NCI-H187 treated with DMSO at 0.1 percent for 48 hours (cell line): ENCODE data around the gene CGB5.
"Not testable (repeated sequence)": the region's sequence is repeated elsewhere in the genome, so short reads cannot be mapped to it uniquely, and the experiment has no call there.

Experiments used
- DNase-seq: peaks from one replicate; lab custom pipeline; 2025; lab: John Stamatoyannopoulos, UW

CGB5 gene

DNA sequence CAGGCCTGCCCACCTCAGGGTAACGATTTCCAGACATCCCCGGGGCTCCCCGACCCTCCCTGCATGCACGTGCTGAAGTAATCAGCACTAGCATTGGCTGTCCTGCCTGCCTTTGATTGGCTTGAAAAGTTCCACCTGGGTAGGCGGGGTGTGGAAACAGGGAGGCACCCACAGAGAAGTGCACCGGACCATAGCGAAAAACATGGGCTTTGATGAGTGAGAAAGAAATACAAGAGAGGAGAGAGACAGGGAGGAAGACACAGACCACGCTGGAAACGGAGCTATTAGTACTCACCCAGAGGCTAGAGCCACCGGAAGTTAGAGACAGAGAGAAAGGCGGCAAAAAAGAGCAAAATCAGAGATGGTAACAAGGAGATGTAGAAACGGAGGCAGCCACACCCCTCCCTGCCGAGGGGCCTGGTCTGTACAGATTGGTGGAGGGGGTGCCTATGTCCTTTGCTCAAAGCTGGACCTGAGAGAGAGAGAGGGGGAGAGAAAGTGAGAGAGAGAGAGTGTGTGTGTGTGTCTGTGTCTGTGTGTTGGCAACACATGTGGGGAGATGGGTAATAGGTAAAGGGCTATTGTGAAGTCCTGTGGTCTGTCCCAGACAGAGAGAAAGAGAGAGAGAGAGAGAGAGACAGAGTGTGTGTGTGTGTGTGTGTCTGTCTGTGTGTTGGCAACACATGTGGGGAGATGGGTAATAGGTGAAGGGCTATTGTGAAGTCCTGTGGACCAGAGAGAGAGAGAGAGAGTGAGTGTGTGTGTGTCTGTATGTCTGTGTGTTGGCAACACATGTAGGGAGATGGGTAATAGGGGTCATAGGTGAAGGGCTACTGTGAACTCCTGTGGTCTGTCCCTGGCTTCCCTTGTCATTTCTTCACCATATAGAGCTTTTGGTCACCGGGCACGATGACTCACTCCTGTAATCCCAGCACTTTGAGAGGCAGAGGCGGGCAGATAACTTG, 22.4 kb upstream of the CGB5 start:
- no peak for DNase-seq

DNA sequence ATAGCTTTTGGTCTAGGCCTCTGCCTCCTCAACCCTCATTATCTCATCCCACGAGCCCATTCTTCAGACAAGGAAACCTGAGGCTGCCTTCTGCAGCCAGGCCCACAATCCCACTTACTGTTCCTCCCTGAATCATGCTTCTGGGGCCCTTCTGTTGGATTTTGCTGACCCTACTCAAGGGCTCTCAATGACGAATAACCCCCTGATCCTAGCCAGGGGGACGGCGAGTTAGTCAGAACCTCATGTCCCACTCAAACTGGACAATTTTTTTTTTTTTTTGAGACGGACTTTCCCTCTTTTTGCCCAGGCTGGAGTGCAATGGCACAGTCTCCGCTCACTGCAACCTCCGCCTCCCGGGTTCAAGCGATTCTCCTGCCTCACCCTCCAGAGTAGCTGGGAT, 21.5 kb upstream of the CGB5 start:
- no peak for DNase-seq

DNA sequence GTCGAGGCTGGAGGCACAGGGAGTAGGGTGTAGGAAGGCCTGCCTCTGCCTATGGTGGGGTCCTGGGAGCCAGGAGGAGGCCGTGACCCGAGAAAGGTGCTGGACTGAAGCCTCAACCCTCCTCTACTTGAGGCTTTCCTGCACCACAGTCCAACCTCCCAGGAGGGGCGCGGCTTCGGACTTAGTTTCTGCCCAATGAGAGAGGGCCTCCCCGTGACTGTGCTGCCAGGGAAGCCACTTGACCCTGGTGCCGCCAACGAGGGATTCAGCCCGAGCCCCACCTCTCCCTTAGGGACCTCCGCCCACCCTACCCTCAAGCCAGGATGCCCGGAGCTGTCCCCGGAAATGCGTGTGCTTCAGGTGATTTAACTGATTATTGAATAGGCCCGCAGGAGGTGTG, 19.4 kb upstream of the CGB5 start, which contains the start of gene CGB3:
CGB3 (minus strand) TSS at position 101 of the 400 bp plus-strand sequence. CDS start 362 bp downstream, outside the sequence.
- DNase-seq = not testable (repeated sequence)

DNA sequence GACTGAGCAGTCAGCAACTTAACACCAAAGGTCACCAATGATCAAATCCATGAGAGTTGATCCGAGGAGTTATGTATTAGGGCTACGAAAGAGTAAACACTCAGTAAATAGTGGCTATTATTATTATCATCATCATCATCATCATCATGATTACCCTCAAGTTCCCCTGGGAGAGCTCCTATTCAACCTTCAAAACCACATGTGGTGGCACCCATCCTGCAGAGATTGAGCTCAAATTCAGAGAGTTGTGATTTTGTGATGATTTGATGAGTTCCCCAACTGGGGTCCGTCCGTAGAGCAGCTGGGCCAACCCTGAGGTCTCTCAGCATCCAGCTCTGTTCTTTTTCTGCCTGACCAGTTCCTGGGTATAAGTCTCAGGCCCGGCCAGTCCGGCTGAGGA, 18.6 kb upstream of the CGB5 start:
- DNase-seq = not testable (repeated sequence)

DNA sequence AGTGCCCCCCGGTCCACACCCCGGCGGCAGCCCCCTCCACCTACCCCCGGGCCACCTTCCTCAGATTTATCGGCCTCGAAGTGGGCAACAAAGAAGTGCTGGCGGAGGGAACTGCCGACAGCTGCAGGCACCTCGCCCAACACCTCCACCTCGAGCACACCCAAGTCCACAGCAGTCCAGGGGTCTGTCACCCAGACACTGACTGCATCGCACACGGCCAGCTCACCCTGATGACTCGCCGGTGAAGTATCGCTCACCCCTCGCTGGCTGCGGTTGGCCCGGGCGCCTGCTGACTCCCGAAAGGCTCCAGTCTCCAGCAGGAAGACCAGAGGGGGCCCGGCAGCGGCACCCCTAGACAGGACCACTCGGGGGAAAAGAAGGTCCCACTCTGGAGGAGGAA, 18.0 kb upstream of the CGB5 start:
- not testable (repeated sequence) for DNase-seq

DNA sequence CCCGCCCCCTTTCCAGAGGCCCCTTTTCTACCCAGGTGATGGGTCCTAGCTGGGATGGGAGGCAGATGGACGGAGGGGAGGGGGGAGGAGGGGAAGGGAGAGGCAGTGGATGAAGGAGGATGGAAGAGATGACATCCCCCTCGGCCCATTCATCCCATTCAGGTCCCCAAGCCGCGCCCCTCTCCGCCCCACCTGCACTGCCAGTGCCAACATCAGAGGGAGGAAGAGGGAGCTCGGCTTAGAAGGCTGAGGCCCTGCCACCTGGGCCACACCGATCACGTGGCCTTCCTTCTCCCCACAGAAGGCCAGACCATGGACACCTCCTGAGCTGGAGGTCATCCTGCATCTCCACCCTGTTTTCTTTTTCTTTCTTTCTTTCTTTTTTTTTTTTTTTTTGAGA, 15.0 kb upstream of the CGB5 start:
- DNase-seq = not testable (repeated sequence)

DNA sequence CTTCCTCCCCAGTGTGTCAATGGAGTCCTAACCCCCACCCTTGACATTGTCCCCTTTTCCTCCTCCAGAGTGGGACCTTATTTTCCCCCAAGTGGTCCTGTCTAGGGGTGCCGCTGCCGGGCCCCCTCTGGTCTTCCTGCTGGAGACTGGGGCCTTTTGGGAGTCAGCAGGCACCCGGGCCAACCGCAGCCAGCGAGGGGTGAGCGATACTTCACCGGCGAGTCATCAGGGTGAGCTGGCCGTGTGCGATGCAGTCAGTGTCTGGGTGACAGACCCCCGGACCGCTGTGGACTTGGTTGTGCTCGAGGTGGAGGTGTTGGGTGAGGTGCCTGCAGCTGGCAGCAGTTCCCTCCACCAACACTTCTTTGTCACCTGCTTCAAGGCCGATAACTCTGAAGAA, 13.9 kb upstream of the CGB5 start:
- DNase-seq = not testable (repeated sequence)

DNA sequence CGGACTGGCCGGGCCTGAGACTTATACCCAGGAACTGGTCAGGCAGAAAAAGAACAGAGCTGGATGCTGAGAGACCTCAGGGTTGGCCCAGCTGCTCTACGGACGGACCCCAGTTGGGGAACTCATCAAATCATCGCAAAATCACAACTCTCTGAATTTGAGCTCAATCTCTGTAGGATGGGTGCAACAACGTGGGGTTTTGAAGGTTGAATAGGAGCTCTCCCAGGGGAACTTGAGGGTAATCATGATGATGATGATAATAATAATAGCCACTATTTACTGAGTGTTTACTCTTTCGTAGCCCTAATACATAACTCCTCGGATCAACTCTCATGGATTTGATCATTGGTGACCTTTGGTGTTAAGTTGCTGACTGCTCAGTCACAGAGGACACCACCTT, 13.3 kb upstream of the CGB5 start:
- DNase-seq = not testable (repeated sequence)

DNA sequence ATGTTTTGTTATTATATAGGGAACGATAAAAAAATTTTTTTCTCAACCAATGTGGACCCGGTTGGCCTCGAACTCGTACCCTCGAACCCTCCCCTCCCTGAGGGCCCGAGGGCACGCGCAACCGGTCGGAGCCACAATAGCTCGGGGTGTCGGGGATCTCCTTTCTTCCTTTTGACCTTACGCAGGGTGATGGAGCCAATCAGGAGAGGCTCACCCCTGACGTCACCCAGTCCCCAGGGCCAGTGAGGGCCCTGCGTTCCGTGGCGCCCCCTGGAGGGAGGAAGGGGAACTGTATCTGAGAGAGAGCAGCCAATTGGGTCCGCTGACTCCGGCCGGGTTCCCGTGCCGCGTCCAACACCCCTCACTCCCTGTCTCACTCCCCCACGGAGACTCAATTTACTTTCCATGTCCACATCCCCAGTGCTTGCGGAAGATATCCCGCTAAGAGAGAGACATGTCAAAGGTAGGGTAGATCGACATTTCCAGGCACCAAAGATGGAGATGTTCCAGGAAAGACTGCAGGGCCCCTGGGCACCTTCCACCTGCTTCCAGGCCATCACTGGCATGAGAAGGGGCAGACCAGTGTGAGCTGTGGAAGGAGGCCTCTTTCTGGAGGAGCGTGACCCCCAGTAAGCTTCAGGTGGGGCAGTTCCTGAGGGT, 11.9 kb upstream of the CGB5 start, which contains the start of gene CGB2:
CGB2 (plus strand) TSS at position 249 of the 660 bp plus-strand sequence; CDS start at position 455, 206 bp downstream.
- DNase-seq = not testable (repeated sequence)

DNA sequence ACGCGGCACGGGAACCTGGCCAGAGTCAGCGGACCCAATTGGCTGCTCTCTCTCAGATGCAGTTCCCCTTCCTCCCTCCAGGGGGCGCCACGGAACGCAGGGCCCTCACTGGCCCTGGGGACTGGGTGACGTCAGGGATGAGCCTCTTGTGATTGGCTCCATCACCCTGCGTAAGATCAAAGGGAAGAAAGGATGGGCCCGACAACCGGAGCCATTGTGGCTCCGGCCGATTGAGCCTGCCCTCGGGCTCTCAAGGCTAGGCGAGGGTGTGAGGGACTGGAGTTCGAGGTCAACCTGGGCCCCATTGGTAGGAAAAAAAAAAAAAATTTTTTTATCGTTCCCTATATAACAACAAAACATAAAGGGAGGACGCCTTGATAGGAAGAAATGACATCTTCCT, 6.8 kb upstream of the CGB5 start, which contains the start of gene CGB1:
CGB1 (minus strand) TSS at position 81 of the 400 bp plus-strand sequence. CDS start 184 bp downstream, outside the sequence.
- not testable (repeated sequence) for DNase-seq

DNA sequence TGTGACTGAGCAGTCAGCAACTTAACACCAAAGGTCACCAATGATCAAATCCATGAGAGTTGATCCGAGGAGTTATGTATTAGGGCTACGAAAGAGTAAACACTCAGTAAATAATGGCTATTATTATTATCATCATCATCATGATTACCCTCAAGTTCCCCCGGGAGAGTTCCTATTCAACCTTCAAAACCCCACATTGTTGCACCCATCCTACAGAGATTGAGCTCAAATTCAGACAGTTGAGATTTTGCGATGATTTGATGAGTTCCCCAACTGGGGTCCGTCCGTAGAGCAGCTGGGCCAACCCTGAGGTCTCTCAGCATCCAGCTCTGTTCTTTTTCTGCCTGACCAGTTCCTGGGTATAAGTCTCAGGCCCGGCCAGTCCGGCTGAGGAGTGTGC, 5.5 kb upstream of the CGB5 start:
- DNase-seq = not testable (repeated sequence)

DNA sequence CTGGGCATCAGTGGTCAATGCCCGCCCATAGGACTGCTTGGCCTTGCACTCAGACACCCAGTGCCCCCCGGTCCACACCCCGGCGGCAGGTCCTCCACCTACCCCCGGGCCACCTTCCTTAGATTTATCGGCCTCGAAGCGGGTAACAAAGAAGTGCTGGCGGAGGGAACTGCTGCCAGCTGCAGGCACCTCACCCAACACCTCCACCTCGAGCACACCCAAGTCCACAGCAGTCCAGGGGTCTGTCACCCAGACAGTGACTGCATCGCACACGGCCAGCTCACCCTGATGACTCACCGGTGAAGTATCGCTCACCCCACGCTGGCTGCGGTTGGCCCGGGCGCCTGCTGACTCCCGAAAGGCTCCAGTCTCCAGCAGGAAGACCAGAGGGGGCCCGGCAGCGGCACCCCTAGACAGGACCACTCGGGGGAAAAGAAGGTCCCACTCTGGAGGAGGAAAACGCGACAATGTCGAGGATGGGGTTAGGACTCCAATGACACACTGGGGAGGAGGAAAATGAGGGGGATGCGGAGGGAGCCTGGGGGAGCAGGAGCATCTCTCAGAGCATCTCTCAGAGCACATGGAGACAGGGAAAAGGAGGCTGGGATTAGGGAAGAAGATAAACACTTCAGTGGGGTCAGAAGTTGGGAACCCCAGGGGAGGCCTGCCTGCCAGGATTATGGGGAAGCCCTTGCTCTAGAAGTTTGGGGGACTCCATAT, 4.9 kb upstream of the CGB5 start:
- not testable (repeated sequence) for DNase-seq

DNA sequence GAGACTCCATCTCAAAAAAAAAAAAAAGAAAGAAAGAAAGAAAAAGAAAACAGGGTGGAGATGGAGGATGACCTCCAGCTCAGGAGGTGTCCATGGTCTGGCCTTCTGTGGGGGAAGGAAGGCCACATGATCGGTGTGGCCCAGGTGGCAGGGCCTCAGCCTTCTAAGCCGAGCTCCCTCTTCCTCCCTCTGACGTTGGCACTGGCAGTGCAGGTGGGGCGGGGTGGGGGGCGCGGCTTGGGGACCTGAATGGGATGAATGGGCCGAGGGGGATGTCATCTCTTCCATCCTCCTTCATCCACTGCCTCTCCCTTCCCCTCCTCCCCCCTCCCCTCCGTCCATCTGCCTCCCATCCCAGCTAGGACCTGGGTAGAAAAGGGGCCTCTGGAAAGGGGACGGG, 3.9 kb upstream of the CGB5 start:
- not testable (repeated sequence) for DNase-seq

DNA sequence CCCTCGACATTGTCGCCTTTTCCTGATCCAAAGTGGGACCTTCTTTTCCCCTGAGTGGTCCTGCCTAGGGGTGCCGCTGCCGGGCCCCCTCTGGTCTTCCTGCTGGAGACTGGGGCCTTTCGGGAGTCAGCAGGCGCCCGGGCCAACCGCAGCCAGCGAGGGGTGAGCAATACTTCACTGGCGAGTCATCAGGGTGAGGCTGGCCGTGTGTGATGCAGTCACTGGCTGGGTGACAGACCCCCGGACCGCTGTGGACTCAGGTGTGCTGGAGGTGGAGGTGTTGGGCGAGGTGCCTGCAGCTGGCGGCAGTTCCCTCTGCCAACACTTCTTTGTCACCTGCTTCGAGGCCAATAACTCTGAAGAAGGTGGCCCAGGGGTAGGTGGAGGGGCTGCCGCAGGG, 1.5 kb upstream of the CGB5 start:
- DNase-seq = no peak

DNA sequence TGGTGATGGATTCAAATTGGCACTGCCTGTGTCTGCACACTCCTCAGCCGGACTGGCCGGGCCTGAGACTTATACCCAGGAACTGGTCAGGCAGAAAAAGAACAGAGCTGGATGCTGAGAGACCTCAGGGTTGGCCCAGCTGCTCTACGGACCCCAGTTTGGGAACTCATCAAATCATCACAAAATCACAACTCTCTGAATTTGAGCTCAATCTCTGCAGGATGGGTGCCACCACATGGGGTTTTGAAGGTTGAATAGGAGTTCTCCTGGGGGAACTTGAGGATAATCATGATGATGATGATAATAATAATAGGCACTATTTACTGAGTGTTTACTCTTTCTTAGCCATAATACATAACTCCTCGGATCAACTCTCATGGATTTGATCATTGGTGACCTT, 982 bp upstream of the CGB5 start:
- DNase-seq = not testable (repeated sequence)

DNA sequence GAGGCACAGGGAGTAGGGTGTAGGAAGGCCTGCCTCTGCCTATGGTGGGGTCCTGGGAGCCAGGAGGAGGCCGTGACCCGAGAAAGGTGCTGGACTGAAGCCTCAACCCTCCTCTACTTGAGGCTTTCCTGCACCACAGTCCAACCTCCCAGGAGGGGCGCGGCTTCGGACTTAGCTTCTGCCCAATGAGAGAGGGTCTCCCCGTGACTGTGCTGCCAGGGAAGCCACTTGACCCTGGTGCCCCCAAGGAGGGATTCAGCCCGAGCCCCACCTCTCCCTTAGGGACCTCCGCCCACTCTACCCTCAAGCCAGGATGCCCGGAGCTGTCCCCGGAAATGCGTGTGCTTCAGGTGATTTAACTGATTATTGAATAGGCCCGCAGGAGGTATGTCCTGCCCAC, 5.4 kb downstream of the CGB5 start, which contains the start of gene CGB8:
CGB8 (minus strand) TSS at position 101 of the 400 bp plus-strand sequence. CDS start 372 bp downstream, outside the sequence.
- DNase-seq = not testable (repeated sequence)

DNA sequence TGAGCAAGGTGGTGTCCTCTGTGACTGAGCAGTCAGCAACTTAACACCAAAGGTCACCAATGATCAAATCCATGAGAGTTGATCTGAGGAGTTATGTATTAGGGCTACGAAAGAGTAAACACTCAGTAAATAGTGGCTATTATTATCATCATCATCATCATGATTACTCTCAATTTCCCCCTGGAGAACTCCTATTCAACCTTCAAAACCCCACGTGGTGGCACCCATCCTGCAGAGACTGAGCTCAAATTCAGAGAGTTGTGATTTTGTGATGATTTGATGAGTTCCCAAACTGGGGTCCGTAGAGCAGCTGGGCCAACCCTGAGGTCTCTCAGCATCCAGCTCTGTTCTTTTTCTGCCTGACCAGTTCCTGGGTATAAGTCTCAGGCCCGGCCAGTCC, 6.2 kb downstream of the CGB5 start:
- DNase-seq = not testable (repeated sequence)

DNA sequence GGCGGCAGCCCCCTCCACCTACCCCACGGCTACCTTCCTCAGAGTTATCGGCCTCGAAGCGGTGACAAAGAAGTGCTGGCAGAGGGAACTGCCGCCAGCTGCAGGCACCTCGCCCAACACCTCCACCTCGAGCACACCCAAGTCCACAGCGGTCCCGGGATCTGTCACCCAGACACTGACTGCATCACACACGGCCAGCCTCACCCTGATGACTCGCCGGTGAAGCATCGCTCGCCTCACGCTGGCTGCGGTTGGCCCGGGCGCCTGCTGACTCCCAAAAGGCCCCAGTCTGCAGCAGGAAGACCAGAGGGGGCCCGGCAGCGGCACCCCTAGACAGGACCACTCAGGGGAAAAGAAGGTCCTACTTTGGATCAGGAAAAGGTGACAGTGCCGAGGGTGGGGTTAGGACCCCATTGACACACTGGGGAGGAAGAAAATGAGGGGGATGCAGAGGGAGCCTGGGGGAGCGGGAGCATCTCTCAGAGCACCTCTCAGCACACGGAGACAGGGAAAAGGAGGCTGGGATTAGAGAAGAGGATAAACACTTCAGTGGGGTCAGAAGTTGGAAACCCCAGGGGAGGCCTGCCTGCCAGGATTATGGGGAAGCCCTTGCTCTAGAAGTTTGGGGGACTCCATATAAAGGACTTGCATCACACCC, 6.9 kb downstream of the CGB5 start:
- DNase-seq = not testable (repeated sequence)

DNA sequence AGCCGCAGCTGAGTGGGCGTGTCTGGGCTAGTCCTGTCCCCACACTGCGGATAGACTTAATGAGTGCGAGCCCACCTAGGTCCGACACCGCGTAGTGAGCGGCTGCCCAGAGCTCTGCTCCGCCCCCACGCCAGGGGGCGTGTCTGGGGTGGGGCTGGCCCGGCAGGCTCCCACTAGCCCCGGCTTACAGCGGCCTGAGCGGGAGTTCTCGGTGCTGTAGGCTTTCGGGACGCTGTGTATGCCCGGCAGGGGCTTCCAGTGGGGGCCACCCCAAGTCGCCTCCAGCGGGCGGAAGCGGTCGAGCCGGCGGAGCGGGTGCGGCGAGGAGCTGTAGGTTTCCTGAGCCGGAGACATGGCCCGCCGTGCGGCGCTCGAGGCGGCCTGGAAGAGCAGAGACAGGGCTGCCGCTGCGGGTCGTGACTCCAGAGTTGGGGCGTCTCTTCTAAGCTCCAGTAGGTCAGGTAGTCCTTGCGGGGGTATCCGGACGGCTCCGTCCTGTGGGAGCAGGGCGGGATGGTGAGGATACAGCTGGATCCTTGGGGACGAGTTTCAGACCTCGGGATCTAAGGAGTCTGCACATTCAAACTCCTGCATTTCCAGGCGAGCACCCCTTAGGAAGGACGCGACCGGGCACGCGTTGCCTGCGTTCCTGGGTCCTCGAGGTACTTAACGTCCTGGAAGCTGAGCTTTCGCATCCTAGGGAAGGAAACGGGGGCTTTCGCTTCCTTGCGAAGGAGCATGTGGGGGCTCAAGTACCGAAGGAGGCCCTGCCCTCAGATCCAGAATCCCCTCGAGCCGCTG, 12.7 kb downstream of the CGB5 start:
- DNase-seq = no peak

DNA sequence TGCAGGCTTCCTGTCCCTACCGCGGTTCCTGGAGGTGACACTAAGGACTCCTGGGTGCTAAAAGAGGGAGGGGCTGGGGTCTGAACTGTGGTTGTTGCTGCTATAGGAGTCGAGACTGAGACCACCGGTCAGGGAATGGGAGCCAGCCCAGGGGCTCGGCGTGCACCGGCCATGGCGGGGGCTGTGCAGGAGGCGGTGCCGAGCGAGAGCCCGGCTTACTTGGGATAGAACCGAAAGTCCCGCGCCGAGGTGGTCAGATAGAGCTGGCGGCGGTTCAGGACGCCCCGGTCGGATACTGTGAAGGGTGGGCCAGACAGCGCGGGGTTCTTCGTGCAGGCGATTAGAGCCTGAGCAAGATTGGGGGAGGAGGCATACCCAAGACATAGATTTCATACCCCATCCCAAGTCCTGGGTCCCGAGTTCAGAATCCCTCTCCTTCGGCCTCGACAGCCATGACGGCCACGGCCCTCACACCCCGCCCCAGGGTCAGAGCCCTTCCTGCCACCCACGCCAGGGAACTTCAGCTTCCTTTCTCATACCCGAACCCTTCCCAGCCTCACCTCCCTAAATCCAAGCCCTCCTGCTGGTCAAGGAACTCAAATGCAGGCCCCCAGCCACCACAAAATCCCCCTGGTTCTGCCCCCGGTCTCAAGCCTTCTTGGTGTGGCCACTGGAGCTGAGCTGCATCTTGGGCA, 13.4 kb downstream of the CGB5 start:
- not testable (repeated sequence) for DNase-seq
